ENCODE data around the gene NHS.
A peak's percentile ranks its signal among the peaks of the same experiment; 100 is the strongest.

NHS gene

DNA sequence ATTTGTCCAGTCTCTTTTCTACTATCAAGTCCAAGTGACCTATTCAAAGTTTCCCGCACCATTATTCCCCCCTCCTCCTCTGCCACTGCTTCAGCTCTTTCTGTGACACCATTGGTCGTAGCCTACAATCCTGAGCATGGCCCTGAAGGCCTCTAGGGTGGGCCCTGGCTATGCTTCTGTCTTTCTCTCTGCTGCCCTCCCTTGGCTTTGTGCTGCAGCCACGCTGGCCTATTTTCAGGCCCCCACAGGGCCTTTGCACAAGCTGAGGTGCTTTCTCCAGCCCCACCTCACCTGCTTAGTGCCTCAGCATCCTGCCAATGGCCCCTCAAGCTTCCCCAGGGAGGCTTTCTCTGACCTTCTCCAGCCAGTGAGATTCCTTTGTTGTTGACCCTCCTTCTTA lies 156.5 kb downstream of the NHS start:
- no peak overlapping the region for H3K4me3 ChIP-seq (ENCODE audit: low read depth, low read length)
- TF ChIP-seq CTCF (IDR thresholded peaks at IDR 0.05; ENCODE audit: low read depth, low read length) = no peak

DNA sequence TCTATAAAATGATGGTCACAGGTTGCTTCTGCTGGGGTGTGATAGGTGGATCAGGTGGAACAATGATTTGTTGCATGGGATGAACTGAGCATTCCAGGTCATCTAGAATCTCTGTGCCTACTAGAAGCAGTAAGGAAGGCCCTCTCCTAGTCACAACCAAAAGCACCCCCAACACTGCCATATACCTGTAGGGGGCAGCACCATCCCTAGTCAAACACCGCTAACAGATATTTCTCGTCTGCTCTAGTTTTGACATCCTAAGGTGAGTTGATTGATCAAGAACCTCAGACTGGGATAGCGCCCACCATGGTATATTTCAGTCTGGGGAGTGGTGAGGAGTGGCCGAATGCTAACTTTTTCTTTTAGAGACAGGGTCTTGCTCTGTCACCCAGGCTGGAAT lies 160.2 kb downstream of the NHS start:
- H3K4me3 ChIP-seq (ENCODE audit: low read depth, low read length) = no peak overlapping the region
- peak; percentile 48 for TF ChIP-seq CTCF (IDR thresholded peaks at IDR 0.05; ENCODE audit: low read depth, low read length)

DNA sequence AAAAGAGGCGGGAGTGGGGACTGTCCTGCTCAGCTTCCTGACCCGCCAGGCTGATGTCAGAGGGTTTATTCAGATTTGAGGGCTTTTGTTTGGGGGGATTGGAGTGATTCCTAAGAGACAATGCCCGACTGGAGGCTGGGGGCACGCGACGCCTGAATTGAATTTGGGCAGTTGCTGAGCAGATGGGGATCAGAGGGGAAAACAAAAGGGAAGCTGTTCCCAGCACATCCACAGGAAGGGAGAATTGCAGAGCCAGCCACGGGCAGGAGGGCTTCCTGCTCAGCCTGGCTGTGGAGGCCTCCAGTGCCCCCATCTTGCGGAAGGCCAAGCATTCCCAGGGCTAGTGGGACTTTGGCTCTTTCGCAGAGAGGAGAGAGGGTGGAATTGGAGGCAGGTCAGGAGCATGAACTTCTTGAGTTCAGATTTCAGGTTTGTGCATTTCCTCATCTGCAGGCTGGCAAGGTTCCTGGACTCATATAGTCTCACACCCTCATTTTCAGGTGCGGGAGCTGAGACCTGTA lies 162.8 kb downstream of the NHS start:
- H3K4me3 ChIP-seq (ENCODE audit: low read depth, low read length) = no peak overlapping the region
- no peak for TF ChIP-seq CTCF (IDR thresholded peaks at IDR 0.05; ENCODE audit: low read depth, low read length)

DNA sequence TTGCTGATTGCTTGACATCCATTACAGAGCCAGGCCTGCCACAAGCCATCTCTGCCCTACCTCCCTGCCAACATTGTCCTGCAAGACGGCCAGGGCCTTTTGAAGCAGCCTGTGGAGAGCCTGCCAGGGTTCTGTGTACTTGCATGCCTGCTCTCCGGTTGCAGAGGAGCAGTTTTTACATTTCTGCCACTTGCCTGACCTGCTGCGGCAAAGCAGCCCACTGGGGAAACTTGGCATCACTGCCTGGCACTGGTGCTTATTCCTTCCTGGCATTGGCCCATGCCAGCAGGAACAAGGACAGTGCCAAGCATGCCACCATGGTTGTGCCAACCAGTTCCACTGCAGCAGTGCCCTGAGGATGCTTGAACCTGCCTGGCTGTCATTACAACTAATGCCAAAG lies 167.1 kb downstream of the NHS start:
- no peak overlapping the region for H3K4me3 ChIP-seq (ENCODE audit: low read depth, low read length)
- no peak for TF ChIP-seq CTCF (IDR thresholded peaks at IDR 0.05; ENCODE audit: low read depth, low read length)

DNA sequence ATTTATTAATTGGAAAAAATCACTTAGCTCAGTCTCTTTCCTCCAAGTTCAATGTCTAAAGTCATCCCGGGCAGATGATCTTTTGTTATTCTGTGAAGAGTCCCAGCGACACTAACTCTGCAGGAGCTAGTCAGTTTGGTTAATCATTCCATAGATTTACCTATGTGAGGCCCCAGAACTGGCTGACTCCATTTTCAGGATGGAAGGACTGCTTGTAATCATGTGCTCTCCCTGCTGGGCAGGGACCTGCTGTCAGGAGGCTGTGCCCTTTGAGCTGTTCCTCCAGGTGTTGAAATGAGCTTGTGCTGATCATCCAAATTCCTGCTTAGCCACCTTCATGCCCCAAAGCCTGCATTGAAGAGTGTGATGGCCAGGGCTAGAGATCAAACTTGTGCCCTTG lies 169.8 kb downstream of the NHS start:
- no peak overlapping the region for H3K4me3 ChIP-seq (ENCODE audit: low read depth, low read length)
- TF ChIP-seq CTCF (IDR thresholded peaks at IDR 0.05; ENCODE audit: low read depth, low read length) = no peak

GRCh38 chrX:17546356-17546755 lies 171.4 kb downstream of the NHS start:
- H3K4me3 ChIP-seq (ENCODE audit: low read depth, low read length) = no peak overlapping the region
- TF ChIP-seq CTCF (IDR thresholded peaks at IDR 0.05; ENCODE audit: low read depth, low read length) = no peak

- no peak overlapping the region for H3K4me3 ChIP-seq (ENCODE audit: low read depth, low read length)
- TF ChIP-seq CTCF (IDR thresholded peaks at IDR 0.05; ENCODE audit: low read depth, low read length) = no peak
These were observed 172.7 kb downstream of the NHS start for GRCh38 chrX:17547658-17548057.

Data from WI38 (cell line).